Measurements from ENCODE around the gene APBB2.

DNA sequence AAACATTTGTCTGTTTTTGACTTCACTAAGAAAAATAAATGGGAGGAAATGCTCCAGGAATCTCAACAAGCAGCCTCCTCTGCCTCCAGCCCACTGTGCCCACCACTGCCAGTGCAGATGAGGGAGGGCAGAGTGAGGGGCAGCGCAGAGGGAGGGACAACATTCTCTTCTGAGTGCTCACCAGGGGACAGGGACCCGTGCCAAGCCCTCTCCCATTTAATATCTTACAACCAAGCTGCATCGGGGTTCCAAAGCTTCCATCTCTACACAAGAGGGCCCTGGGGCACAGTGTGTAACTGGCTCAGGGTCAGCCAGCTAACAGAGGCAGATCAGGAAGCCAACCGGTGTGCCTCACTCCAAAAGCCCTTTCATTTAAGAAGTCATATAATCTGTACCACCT, 344.2 kb downstream of the APBB2 start:
- TF ChIP-seq, protein P1, sequence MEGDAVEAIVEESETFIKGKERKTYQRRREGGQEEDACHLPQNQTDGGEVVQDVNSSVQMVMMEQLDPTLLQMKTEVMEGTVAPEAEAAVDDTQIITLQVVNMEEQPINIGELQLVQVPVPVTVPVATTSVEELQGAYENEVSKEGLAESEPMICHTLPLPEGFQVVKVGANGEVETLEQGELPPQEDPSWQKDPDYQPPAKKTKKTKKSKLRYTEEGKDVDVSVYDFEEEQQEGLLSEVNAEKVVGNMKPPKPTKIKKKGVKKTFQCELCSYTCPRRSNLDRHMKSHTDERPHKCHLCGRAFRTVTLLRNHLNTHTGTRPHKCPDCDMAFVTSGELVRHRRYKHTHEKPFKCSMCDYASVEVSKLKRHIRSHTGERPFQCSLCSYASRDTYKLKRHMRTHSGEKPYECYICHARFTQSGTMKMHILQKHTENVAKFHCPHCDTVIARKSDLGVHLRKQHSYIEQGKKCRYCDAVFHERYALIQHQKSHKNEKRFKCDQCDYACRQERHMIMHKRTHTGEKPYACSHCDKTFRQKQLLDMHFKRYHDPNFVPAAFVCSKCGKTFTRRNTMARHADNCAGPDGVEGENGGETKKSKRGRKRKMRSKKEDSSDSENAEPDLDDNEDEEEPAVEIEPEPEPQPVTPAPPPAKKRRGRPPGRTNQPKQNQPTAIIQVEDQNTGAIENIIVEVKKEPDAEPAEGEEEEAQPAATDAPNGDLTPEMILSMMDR (IDR thresholded peaks at IDR 0.05), result no peak
- no peak for TF ChIP-seq EZH2 (IDR thresholded peaks at IDR 0.05; ENCODE audit: borderline replicate concordance, insufficient read depth, low read depth, low read length, poor library complexity, severe bottlenecking)
